H9 (cell line): ENCODE results near the gene KDM2A. TPM values are rescaled to one million over a fixed set of nuclear protein-coding genes. Genes with fewer than 3 reads are reported as not detected.

Source experiments
- DNase-seq: peaks from one replicate; pipeline ENCODE4 v3.0.0-alpha.2; 2017
- H2AFZ ChIP-seq: one replicate; pipeline ENCODE4 v1.6.1; 2013; ENCODE audit warnings: mild to moderate bottlenecking, low read length, control low read depth, moderate library complexity
- H2AK5ac ChIP-seq: 2 replicates; pipeline ENCODE4 v1.6.1; 2013; ENCODE audit warnings: low read length, control low read depth, mixed read lengths; ENCODE audit not compliant: insufficient read length
- H2BK120ac ChIP-seq: one replicate; pipeline ENCODE4 v1.6.1; 2013; ENCODE audit warnings: low read depth, mild to moderate bottlenecking, low read length, control low read depth, inconsistent platforms; ENCODE audit not compliant: poor library complexity, severe bottlenecking
- H2BK12ac ChIP-seq: 2 replicates; pipeline ENCODE4 v1.6.1; 2013; ENCODE audit warnings: low read length, control low read depth, mixed read lengths, low read depth; ENCODE audit not compliant: insufficient read length
- H2BK15ac ChIP-seq: 2 replicates; pipeline ENCODE4 v1.6.1; 2013; ENCODE audit warnings: low read depth, low read length, control low read depth
- H2BK20ac ChIP-seq: one replicate; pipeline ENCODE4 v1.6.1; 2013; ENCODE audit warnings: low read depth, mild to moderate bottlenecking, low read length, control low read depth, inconsistent platforms; ENCODE audit not compliant: poor library complexity, severe bottlenecking
- H2BK5ac ChIP-seq: 2 replicates; pipeline ENCODE4 v1.6.1; 2013; ENCODE audit warnings: low read length, control low read depth, mixed read lengths; ENCODE audit not compliant: insufficient read length
- H3K14ac ChIP-seq: 2 replicates; pipeline ENCODE4 v1.6.1; 2013; ENCODE audit warnings: low read length, control low read depth; ENCODE audit not compliant: insufficient read depth
- H3K18ac ChIP-seq: 2 replicates; pipeline ENCODE4 v1.6.1; 2013; ENCODE audit warnings: low read depth, mild to moderate bottlenecking, mixed read lengths, low read length, control low read depth; ENCODE audit not compliant: insufficient read length
- H3K23ac ChIP-seq: 2 replicates; pipeline ENCODE4 v1.6.1; 2013; ENCODE audit warnings: low read length, control low read depth, mixed read lengths, low read depth; ENCODE audit not compliant: insufficient read length
- H3K23me2 ChIP-seq: 2 replicates; pipeline ENCODE4 v1.6.1; 2013; ENCODE audit warnings: low read depth, mild to moderate bottlenecking, mixed read lengths, low read length, control low read depth; ENCODE audit not compliant: insufficient read length, poor library complexity, severe bottlenecking
- H3K27ac ChIP-seq: 2 replicates; pipeline ENCODE4 v1.5.1; 2013; ENCODE audit warnings: low read length, control low read depth, mixed read lengths, low read depth; ENCODE audit not compliant: insufficient read length
- H3K27me3 ChIP-seq: 2 replicates; pipeline ENCODE4 v1.6.1; 2013; ENCODE audit warnings: low read length, control low read depth, inconsistent platforms; ENCODE audit not compliant: insufficient read depth
- H3K4ac ChIP-seq: 2 replicates; pipeline ENCODE4 v1.6.1; 2013; ENCODE audit warnings: low read depth, mild to moderate bottlenecking, control low read depth, inconsistent platforms, low read length, moderate library complexity
- H3K4me1 ChIP-seq: 2 replicates; pipeline ENCODE4 v1.6.1; 2013; ENCODE audit warnings: low read length, control low read depth, inconsistent platforms; ENCODE audit not compliant: insufficient read depth
- H3K4me2 ChIP-seq: 2 replicates; pipeline ENCODE4 v1.6.1; 2013; ENCODE audit warnings: low read length, control low read depth, mixed read lengths; ENCODE audit not compliant: insufficient read length, insufficient read depth
- H3K56ac ChIP-seq: 2 replicates; pipeline ENCODE4 v1.6.1; 2013; ENCODE audit warnings: low read depth, mild to moderate bottlenecking, mixed read lengths, low read length, control low read depth; ENCODE audit not compliant: insufficient read length
- H3K79me1 ChIP-seq: 2 replicates; pipeline ENCODE4 v1.6.1; 2013; ENCODE audit warnings: low read depth, mild to moderate bottlenecking, moderate library complexity, low read length, control low read depth, inconsistent platforms; ENCODE audit not compliant: insufficient read depth, poor library complexity, severe bottlenecking
- H3K79me2 ChIP-seq: 2 replicates; pipeline ENCODE4 v1.6.1; 2013; ENCODE audit warnings: low read length, control low read depth, inconsistent platforms; ENCODE audit not compliant: insufficient read depth
- H3K9ac ChIP-seq: 2 replicates; pipeline ENCODE4 v1.6.1; 2013; ENCODE audit warnings: low read length, control low read depth, mixed read lengths; ENCODE audit not compliant: insufficient read length; ENCODE audit errors: extremely low read depth
- H3K9me3 ChIP-seq: one replicate; pipeline ENCODE4 v1.6.1; 2013; ENCODE audit warnings: low read depth, low read length, inconsistent platforms; ENCODE audit not compliant: control insufficient read depth
- H3T11ph ChIP-seq: one replicate; pipeline ENCODE4 v1.6.1; 2013; ENCODE audit warnings: mild to moderate bottlenecking, low read length, control low read depth, inconsistent platforms
- H4K20me1 ChIP-seq: one replicate; pipeline ENCODE4 v1.6.1; 2013; ENCODE audit not compliant: control insufficient read depth, insufficient read length, insufficient read depth
- H4K5ac ChIP-seq: 2 replicates; pipeline ENCODE4 v1.6.1; 2013; ENCODE audit warnings: low read depth, mild to moderate bottlenecking, mixed read lengths, low read length, control low read depth; ENCODE audit not compliant: insufficient read length
- H4K8ac ChIP-seq: replicated peaks from 2 replicates; pipeline ENCODE4 v1.6.1; 2013; ENCODE audit warnings: low read length, control low read depth, mixed read lengths, low read depth; ENCODE audit not compliant: insufficient read length
- H4K91ac ChIP-seq: 2 replicates; pipeline ENCODE4 v1.6.1; 2013; ENCODE audit warnings: low read depth, mild to moderate bottlenecking, moderate library complexity, mixed read lengths, low read length, control low read depth; ENCODE audit not compliant: insufficient read length
- H3K27ac Mint-ChIP-seq, 3 experiments: 2 replicates in 2 of 3; 3 replicates in 1 of 3; pipeline ENCODE4 v1.8.0; 2020 to 2021; ENCODE audit warnings: mixed read lengths in 3 of 3, mild to moderate bottlenecking in 1 of 3, moderate library complexity in 1 of 3
- H3K27me3 Mint-ChIP-seq: 2 replicates; pipeline ENCODE4 v1.8.0; 2021; ENCODE audit warnings: low read depth, mild to moderate bottlenecking, moderate library complexity, mixed read lengths
- H3K36me3 Mint-ChIP-seq, 3 experiments: 2 replicates in 2 of 3; 3 replicates in 1 of 3; pipeline ENCODE4 v1.8.0; 2020 to 2021; ENCODE audit warnings: low read depth in 3 of 3, mixed read lengths in 3 of 3; ENCODE audit not compliant: insufficient read depth in 1 of 3
- H3K4me1 Mint-ChIP-seq, 2 experiments: 2 replicates each; pipeline ENCODE4 v1.8.0; 2020; ENCODE audit warnings: mixed read lengths in 2 of 2
- H3K4me3 Mint-ChIP-seq, 2 experiments: 2 replicates in 1 of 2; 3 replicates in 1 of 2; pipeline ENCODE4 v1.8.0; 2020 to 2021; ENCODE audit warnings: mild to moderate bottlenecking in 2 of 2, mixed read lengths in 2 of 2, moderate library complexity in 1 of 2
- H3K9me3 Mint-ChIP-seq, 2 experiments: 2 replicates in 1 of 2; 3 replicates in 1 of 2; pipeline ENCODE4 v1.8.0; 2020; ENCODE audit warnings: mild to moderate bottlenecking in 2 of 2, mixed read lengths in 2 of 2, moderate library complexity in 1 of 2
- CTCF ChIP-seq: fragments of 200-600 bp; sonication (generic); conservative IDR thresholded peaks from 3 replicates; pipeline ENCODE4 v1.8.0; 2021; ENCODE audit warnings: antibody characterized with exemption, mild to moderate bottlenecking
- WGBS: extraction: QIAGEN DNeasy Blood & Tissue Kit; methylation state at CpG from one replicate; pipeline ENCODE4 v1.1.7; 2013; ENCODE audit warnings: missing lambda C conversion rate, low lambda C conversion rate, mixed read lengths; ENCODE audit not compliant: insufficient read length; ENCODE audit errors: extremely low coverage; 5-methylcytosine and 5-hydroxymethylcytosine counted together
- total RNA-seq: library from RNA; stranded (reverse); gene quantifications from 2 replicates; pipeline ENCODE4 v1.2.1, GENCODE V29; 2021

KDM2A gene
- total RNA-seq, 1 experiment from 2014 or later, result 85.9 TPM

- H2BK20ac ChIP-seq, result no peak overlapping the region
- peaks cover 3% of the 10 kb centered on the region for H4K20me1 ChIP-seq
- no peak overlapping the region for H3K4me2 ChIP-seq
- peaks cover 8% of the 10 kb centered on the region for H3K23me2 ChIP-seq
- H3K4ac ChIP-seq, result no peak overlapping the region
- no peak overlapping the region for H2AK5ac ChIP-seq
- H3K14ac ChIP-seq, result no peak overlapping the region
- H3K79me1 ChIP-seq, result no peaks in the 10 kb centered on the region
- H3K18ac ChIP-seq, result no peak overlapping the region
- no peak overlapping the region for H3T11ph ChIP-seq
- Mint-ChIP-seq H3K9me3 (no peaks in the 10 kb centered on the region), H3K4me1 (peaks cover 31 to 37% of the 10 kb centered on the region in 2 experiments), H3K27me3 (peaks cover 22% of the 10 kb centered on the region), H3K4me3 (no peak overlapping the region; a peak in 1 of 5 replicates), H3K36me3 (peaks cover 0 to 11% (median 10%) of the 10 kb centered on the region in 3 experiments; a peak in 5 of 7 replicates), H3K27ac (no peak overlapping the region)
- H3K9me3 ChIP-seq, result no peaks in the 10 kb centered on the region
- H3K23ac ChIP-seq, result no peak overlapping the region
- no CpG with 5 or more reads among the region's 13 CpGs for WGBS
- no peak overlapping the region for H3K9ac ChIP-seq
- TF ChIP-seq CTCF, result no peak
- no peak overlapping the region for H2AFZ ChIP-seq
- peaks cover 12% of the 10 kb centered on the region for H3K4me1 ChIP-seq
- no peak overlapping the region for H4K5ac ChIP-seq
- H2BK120ac ChIP-seq, result no peak overlapping the region
- H3K27ac ChIP-seq, result no peak overlapping the region
- no peak overlapping the region for H4K91ac ChIP-seq
- DNase-seq, result no peak
- no peak overlapping the region for H4K8ac ChIP-seq
- H2BK5ac ChIP-seq, result no peak overlapping the region
- no peak overlapping the region for H2BK12ac ChIP-seq
- H2BK15ac ChIP-seq, result no peak overlapping the region
- H3K27me3 ChIP-seq, result no peaks in the 10 kb centered on the region; the same call in 1 of the 2 replicates
- H3K79me2 ChIP-seq, result peaks cover 12% of the 10 kb centered on the region; the same call in 1 of the 2 replicates
- no peak overlapping the region for H3K56ac ChIP-seq
Measured at GRCh38 chr11:67268962-67269268, 149.9 kb downstream of the KDM2A start.
